DOHH2 (cell line): Measurements from ENCODE around the gene CTAGE8.
"Not testable (repeated sequence)": the region's sequence is repeated elsewhere in the genome, so short reads cannot be mapped to it uniquely, and the experiment has no call there.

Experiments
- H3F3A ChIP-seq: fragments of 200-600 bp; sonication (generic), shearing (Covaris generic); 2 replicates; pipeline ENCODE4 v1.6.0; 2016; ENCODE audit warnings: antibody characterized with exemption, mild to moderate bottlenecking; ENCODE audit not compliant: control insufficient read depth, insufficient read depth
- H3K27ac ChIP-seq: fragments of 200-600 bp; sonication (generic); 2 replicates; pipeline ENCODE4 v1.5.1; 2014; ENCODE audit warnings: low read depth, mild to moderate bottlenecking, low read length, moderate library complexity
- H3K27me3 ChIP-seq: fragments of 200-600 bp; sonication (generic); 2 replicates; pipeline ENCODE4 v1.6.1; 2014; ENCODE audit warnings: mild to moderate bottlenecking, low read length, mixed read lengths; ENCODE audit not compliant: control insufficient read depth
- H3K36me3 ChIP-seq: fragments of 200-600 bp; sonication (generic); 2 replicates; pipeline ENCODE4 v1.6.1; 2014; ENCODE audit warnings: mild to moderate bottlenecking, low read length, moderate library complexity, mixed read lengths; ENCODE audit not compliant: control insufficient read depth
- H3K4me1 ChIP-seq: fragments of 200-600 bp; sonication (generic); 2 replicates; pipeline ENCODE4 v1.6.1; 2014; ENCODE audit warnings: mild to moderate bottlenecking, low read length, mixed read lengths; ENCODE audit not compliant: control insufficient read depth
- H3K4me2 ChIP-seq: fragments of 200-600 bp; sonication (generic); 2 replicates; pipeline ENCODE4 v1.6.0; 2014; ENCODE audit warnings: mild to moderate bottlenecking, low read length, moderate library complexity
- H3K4me3 ChIP-seq: fragments of 200-600 bp; sonication (generic); 2 replicates; pipeline ENCODE4 v1.5.1; 2014; ENCODE audit warnings: mild to moderate bottlenecking, low read length, mixed read lengths
- H3K79me2 ChIP-seq: fragments of 200-600 bp; sonication (generic); 2 replicates; pipeline ENCODE4 v1.6.1; 2014; ENCODE audit warnings: mild to moderate bottlenecking, low read length, mixed read lengths; ENCODE audit not compliant: control insufficient read depth
- H3K9me2 ChIP-seq: fragments of 200-600 bp; sonication (generic); replicated peaks from 2 replicates; pipeline ENCODE4 v1.6.1; 2014; ENCODE audit warnings: mild to moderate bottlenecking, low read length, mixed read lengths; ENCODE audit not compliant: control insufficient read depth
- H3K9me3 ChIP-seq: fragments of 200-600 bp; sonication (generic); 2 replicates; pipeline ENCODE4 v1.6.1; 2014; ENCODE audit warnings: antibody characterized with exemption, low read length, mixed read lengths; ENCODE audit not compliant: control insufficient read depth, insufficient read depth
- H4K20me1 ChIP-seq: fragments of 200-600 bp; sonication (generic); 2 replicates; pipeline ENCODE4 v1.6.0; 2014; ENCODE audit warnings: low read depth, mild to moderate bottlenecking, antibody characterized with exemption, low read length, moderate library complexity; ENCODE audit not compliant: control insufficient read depth, insufficient read depth
- CTCF ChIP-seq: fragments of 200-600 bp; sonication (generic); IDR thresholded peaks from one replicate; pipeline ENCODE4 v1.5.1; 2014; ENCODE audit warnings: antibody characterized with exemption, mild to moderate bottlenecking, low read depth, low read length; ENCODE audit not compliant: poor library complexity, severe bottlenecking
- EZH2phosphoT487 ChIP-seq: fragments of 200-600 bp; sonication (generic); IDR thresholded peaks from 2 replicates; pipeline ENCODE4 v1.6.1; 2017; ENCODE audit warnings: borderline replicate concordance, mild to moderate bottlenecking, antibody characterized with exemption, low read length, moderate library complexity, mixed read lengths

Gene CTAGE8

DNA sequence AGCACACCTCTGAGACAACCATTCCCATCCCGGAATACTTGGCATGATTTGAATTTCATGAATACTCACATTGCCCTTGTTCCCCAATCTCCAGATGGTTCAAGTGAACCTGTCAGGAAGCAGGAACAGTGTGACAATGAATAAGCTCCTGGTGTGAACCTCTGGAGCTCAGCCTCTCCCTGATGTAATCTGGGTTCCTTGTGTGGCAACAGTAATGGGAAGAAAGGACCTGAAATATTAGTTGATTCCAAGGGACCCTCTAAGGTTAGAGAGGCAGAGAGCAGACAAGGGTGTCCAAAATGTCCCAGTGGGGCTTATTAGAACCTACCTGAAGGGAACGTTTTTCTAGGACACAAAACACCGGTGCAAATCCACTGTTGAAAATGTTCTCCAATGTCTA is 13.0 kb downstream of the CTAGE8 start:
- H3K9me2 ChIP-seq, result no peaks in the 10 kb centered on the region
- TF ChIP-seq EZH2phosphoT487 (no peak), CTCF (no peak)
- H3K36me3 ChIP-seq, result no peaks in the 10 kb centered on the region
- no peaks in the 10 kb centered on the region for H3F3A ChIP-seq
- no peaks in the 10 kb centered on the region for H3K79me2 ChIP-seq
- H3K9me3 ChIP-seq, result no peaks in the 10 kb centered on the region
- H3K4me2 ChIP-seq, result no peak overlapping the region
- H3K4me3 ChIP-seq, result no peak overlapping the region
- H3K27ac ChIP-seq, result no peak overlapping the region
- no peaks in the 10 kb centered on the region for H3K27me3 ChIP-seq
- H4K20me1 ChIP-seq, result no peaks in the 10 kb centered on the region
- H3K4me1 ChIP-seq, result no peaks in the 10 kb centered on the region

DNA sequence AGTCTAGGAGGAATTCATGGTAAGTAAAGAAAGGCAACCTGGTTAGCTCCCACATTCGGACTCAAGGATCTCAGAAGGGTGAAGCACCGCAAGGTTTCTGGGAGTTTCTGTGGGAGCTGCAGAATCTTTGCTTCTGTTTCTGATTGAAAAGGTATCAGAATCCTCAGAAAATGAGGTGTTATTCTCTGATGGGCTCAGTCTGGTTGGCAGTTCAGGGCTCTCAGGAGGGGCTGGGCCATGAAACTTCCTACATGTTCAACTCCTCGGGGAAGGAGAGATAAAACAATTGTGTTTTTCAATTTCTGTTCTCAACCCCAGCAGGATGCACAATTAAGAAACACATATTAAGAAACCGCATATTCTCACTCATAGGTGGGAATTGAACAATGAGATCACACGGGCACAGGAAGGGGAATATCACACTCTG is 13.6 kb downstream of the CTAGE8 start:
- H3K9me2 ChIP-seq, result no peaks in the 10 kb centered on the region
- H4K20me1 ChIP-seq, result no peaks in the 10 kb centered on the region
- no peaks in the 10 kb centered on the region for H3F3A ChIP-seq
- no peak overlapping the region for H3K4me2 ChIP-seq
- TF ChIP-seq CTCF (no peak), EZH2phosphoT487 (no peak)
- no peaks in the 10 kb centered on the region for H3K9me3 ChIP-seq
- H3K4me1 ChIP-seq, result no peaks in the 10 kb centered on the region
- no peak overlapping the region for H3K4me3 ChIP-seq
- H3K79me2 ChIP-seq, result no peaks in the 10 kb centered on the region
- no peaks in the 10 kb centered on the region for H3K36me3 ChIP-seq
- no peak overlapping the region for H3K27ac ChIP-seq
- no peaks in the 10 kb centered on the region for H3K27me3 ChIP-seq

GRCh38 chr7:144252307-144252706 is 16.8 kb downstream of the CTAGE8 start:
- H4K20me1 ChIP-seq, H3K4me1 ChIP-seq, H3K9me2 ChIP-seq, H3K4me3 ChIP-seq, H3K36me3 ChIP-seq, H3F3A ChIP-seq, H3K4me2 ChIP-seq, H3K9me3 ChIP-seq, H3K27me3 ChIP-seq, H3K79me2 ChIP-seq, H3K27ac ChIP-seq: not testable (repeated sequence)

DNA sequence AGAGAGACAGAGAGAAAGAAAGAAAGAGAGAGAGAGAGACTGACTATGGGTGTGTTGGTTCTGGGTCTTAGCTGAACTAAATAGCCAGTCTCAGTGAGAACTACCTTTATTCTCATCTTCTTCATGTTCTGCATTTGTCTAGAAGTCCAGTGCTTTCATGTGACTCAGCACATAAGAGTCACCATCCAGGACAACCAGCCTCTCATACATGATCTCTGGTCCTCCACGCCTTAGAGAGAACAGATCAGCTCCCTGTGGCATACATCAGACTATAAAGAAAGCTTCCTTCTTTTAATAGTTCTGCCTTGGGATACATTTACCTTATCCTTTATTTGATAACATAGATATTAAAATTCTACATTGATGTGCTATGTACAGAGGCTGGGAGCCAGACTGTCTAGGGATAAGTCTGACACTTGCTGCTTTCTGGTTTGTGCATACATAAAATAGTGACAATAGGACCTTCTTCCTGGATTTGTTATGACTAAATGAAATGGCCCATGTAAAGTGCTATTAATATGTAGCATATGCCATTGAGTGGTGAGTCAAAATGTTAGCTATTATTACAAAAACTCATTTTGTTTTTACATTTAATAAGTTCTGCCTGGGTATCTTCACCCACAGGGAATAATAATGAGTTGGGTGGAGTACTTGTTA is 21.3 kb downstream of the CTAGE8 start:
- not testable (repeated sequence) for H3K27me3 ChIP-seq, H3K4me1 ChIP-seq, H3K36me3 ChIP-seq, H3K9me2 ChIP-seq, H3K4me3 ChIP-seq, H3F3A ChIP-seq, H3K27ac ChIP-seq, H3K79me2 ChIP-seq, H3K4me2 ChIP-seq, H4K20me1 ChIP-seq, H3K9me3 ChIP-seq

GRCh38 chr7:144246967-144247366 is 22.1 kb downstream of the CTAGE8 start:
- not testable (repeated sequence) for H3F3A ChIP-seq, H3K4me3 ChIP-seq, H4K20me1 ChIP-seq, H3K4me2 ChIP-seq, H3K9me2 ChIP-seq, H3K79me2 ChIP-seq, H3K36me3 ChIP-seq, H3K27ac ChIP-seq, H3K4me1 ChIP-seq, H3K27me3 ChIP-seq, H3K9me3 ChIP-seq

- H3K9me3 ChIP-seq, H3K4me3 ChIP-seq, H3K27me3 ChIP-seq: not testable (repeated sequence)
Observed at GRCh38 chr7:144245372-144245771, 23.7 kb downstream of the CTAGE8 start.

DNA sequence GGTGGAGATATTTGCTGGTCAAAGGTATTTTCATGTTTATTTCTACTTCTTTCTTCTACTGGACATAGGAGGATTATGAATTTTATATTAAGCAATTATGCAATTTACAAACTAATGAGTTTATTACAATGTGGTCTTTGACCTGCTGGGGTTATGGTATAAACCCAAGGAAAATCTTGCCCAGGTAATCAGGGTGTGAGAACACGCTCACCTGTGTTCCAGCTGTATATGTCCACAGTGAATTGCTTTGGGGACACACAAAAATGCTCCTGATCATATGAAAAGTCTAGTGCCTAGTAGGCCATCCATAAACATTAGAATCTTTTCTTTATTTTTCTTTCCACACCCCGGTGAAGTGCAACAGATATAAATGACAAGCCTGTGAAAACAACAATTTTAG is 29.7 kb downstream of the CTAGE8 start, which contains the start of gene OR2A42:
Gene OR2A42, minus strand, starts transcription at position 241 of the 400 bp plus-strand sequence. CDS start 6,762 bp downstream, outside the sequence.
- H3K27ac ChIP-seq, H3F3A ChIP-seq, H3K9me2 ChIP-seq, H3K4me1 ChIP-seq, H3K27me3 ChIP-seq, H4K20me1 ChIP-seq, H3K4me3 ChIP-seq, H3K79me2 ChIP-seq, H3K4me2 ChIP-seq, H3K9me3 ChIP-seq, H3K36me3 ChIP-seq: not testable (repeated sequence)

More at GRCh38 chr7:144245372-144245771, 23.7 kb downstream of the CTAGE8 start:
- not testable (repeated sequence) for H3K9me2 ChIP-seq, H3K36me3 ChIP-seq, H4K20me1 ChIP-seq, H3K4me2 ChIP-seq, H3K27ac ChIP-seq, H3K79me2 ChIP-seq, H3F3A ChIP-seq, H3K4me1 ChIP-seq
